Measurements from ENCODE around the gene PHACTR2.
A peak's percentile ranks its signal among the peaks of the same experiment; 100 is the strongest.

PHACTR2 gene

DNA sequence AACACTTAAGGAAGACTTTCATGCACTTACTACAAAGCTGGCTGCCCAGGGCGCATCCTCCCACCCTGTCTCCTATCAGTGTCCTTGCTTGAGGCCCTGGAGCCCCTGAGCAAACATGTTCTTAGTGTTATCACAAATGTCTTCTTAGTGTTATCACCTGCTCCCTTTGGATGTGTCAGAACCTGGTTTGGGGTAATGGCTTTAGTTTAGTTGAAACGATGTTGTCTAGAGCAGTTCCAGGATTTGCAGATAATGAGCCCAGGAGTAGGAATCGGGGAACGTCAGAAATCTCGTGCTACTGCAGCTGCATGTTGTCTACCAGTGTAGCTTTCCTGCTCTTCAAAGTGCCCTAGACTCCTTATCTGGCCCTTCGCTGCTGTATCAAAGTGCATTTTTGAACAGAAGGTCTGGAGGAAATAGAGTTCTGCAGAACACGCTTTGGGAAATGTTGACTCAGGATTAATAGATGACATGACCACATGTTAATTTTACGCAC, 69.6 kb downstream of the PHACTR2 start:
- TF ChIP-seq, protein P1, sequence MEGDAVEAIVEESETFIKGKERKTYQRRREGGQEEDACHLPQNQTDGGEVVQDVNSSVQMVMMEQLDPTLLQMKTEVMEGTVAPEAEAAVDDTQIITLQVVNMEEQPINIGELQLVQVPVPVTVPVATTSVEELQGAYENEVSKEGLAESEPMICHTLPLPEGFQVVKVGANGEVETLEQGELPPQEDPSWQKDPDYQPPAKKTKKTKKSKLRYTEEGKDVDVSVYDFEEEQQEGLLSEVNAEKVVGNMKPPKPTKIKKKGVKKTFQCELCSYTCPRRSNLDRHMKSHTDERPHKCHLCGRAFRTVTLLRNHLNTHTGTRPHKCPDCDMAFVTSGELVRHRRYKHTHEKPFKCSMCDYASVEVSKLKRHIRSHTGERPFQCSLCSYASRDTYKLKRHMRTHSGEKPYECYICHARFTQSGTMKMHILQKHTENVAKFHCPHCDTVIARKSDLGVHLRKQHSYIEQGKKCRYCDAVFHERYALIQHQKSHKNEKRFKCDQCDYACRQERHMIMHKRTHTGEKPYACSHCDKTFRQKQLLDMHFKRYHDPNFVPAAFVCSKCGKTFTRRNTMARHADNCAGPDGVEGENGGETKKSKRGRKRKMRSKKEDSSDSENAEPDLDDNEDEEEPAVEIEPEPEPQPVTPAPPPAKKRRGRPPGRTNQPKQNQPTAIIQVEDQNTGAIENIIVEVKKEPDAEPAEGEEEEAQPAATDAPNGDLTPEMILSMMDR (IDR thresholded peaks at IDR 0.05): no peak
- Mint-ChIP-seq H3K27ac (no peak overlapping the region), H3K36me3 (ENCODE audit: low read depth) (no peaks in the 10 kb centered on the region), H3K4me3 (no peak overlapping the region), H3K9me3 (no peaks in the 10 kb centered on the region), H3K4me1 (peaks cover 77% of the 10 kb centered on the region), H3K27me3 (ENCODE audit: low read depth, poor library complexity) (no peaks in the 10 kb centered on the region)
- no peak for DNase-seq

DNA sequence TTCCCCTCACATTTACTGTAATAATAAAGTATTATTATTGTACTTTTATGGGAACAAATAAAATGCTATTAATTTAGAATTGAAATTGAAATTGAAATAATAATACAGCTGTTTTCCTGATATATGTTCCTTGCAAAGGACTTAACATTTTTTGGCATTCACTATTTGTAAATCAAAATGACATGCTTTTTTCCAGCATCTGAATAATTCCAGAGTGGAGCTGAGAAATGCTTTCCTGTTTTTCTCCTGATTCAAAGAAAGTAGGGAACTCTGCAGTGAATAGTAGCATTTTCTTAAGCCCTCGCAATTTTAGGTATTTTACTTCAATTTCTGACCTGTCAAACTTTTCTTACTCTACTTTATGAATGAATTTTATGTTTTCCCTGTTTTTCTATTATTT, 72.1 kb downstream of the PHACTR2 start:
- H3K9me3 Mint-ChIP-seq: no peaks in the 10 kb centered on the region
- H3K27me3 Mint-ChIP-seq (ENCODE audit: low read depth, poor library complexity): no peaks in the 10 kb centered on the region
- H3K4me3 Mint-ChIP-seq: no peak overlapping the region
- no peak overlapping the region for H3K27ac Mint-ChIP-seq
- no peaks in the 10 kb centered on the region for H3K36me3 Mint-ChIP-seq (ENCODE audit: low read depth)
- peaks cover 55% of the 10 kb centered on the region for H3K4me1 Mint-ChIP-seq
- TF ChIP-seq, protein P1 (IDR thresholded peaks at IDR 0.05): no peak
- no peak for DNase-seq

DNA sequence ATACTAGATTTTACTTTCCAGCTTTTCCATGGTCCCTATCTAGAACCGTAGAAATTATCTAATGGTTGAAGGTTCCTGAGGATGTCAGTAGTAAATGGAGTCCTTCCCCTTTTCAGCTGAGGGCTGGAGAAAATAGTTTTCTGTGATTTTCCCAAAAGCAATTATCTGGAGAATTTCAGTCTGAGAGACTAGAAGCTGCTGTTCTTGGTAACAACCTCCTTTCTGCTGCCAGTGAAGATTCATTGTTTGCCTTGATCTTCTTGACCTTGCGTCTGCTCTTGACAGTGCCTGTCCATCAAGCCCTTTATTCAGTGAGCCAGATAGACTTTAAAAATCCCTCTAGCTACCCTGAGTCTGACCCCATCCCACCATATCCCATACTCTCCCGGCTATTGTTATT, 73.1 kb downstream of the PHACTR2 start:
- TF ChIP-seq, protein P1 (IDR thresholded peaks at IDR 0.05): no peak
- DNase-seq: peak; percentile 22
- Mint-ChIP-seq H3K36me3 (ENCODE audit: low read depth) (peaks cover 8% of the 10 kb centered on the region), H3K4me1 (peaks cover 46% of the 10 kb centered on the region), H3K9me3 (no peaks in the 10 kb centered on the region), H3K27ac (peak overlapping the region; percentile 85), H3K27me3 (ENCODE audit: low read depth, poor library complexity) (no peaks in the 10 kb centered on the region), H3K4me3 (no peak overlapping the region)

DNA sequence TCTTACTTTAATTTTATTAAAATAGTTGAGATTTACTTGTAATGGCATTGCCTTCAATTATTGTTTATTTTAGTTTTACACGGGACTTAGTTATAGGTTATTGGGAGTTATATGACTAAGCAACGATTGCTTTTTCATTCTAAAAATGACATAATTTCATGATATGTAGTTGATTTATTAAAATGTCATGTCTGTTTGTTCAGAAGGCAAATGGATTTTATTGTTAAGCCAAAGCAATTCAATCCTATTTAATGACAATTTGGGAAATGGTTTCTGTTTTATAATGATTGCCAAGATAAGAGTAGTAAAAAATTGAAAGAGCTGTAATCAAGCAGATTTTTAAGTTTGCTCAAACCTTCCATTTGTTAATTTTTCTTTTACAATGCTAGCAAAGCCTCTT, 74.7 kb downstream of the PHACTR2 start:
- TF ChIP-seq, protein P1 (IDR thresholded peaks at IDR 0.05): no peak
- Mint-ChIP-seq H3K9me3 (no peaks in the 10 kb centered on the region), H3K27ac (no peak overlapping the region), H3K36me3 (ENCODE audit: low read depth) (peaks cover 17% of the 10 kb centered on the region), H3K27me3 (ENCODE audit: low read depth, poor library complexity) (peaks cover 3% of the 10 kb centered on the region), H3K4me1 (peaks cover 30% of the 10 kb centered on the region), H3K4me3 (no peak overlapping the region)
- no peak for DNase-seq

DNA sequence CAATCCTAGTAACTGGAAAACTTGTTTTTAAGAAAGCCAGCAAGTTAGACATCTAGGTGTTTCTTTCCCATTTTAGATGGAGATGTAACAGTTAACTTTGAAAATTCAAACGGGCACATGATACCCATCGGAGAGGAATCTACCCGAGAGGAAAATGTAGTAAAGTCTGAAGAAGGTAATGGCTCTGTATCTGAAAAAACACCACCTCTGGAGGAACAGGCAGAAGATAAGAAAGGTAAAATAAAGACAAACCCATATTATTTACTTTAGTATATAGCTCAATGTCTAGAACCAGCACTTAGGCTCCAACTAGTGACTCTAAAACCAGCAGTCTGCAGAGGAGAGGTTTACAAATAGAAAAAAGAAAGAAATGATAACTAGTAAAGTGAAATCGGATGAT, 75.9 kb downstream of the PHACTR2 start:
- Mint-ChIP-seq H3K4me3 (no peak overlapping the region), H3K36me3 (ENCODE audit: low read depth) (peaks cover 17% of the 10 kb centered on the region), H3K27ac (no peak overlapping the region), H3K27me3 (ENCODE audit: low read depth, poor library complexity) (peaks cover 3% of the 10 kb centered on the region), H3K4me1 (peaks cover 24% of the 10 kb centered on the region), H3K9me3 (no peaks in the 10 kb centered on the region)
- no peak for DNase-seq
- TF ChIP-seq, protein P1 (IDR thresholded peaks at IDR 0.05): no peak

DNA sequence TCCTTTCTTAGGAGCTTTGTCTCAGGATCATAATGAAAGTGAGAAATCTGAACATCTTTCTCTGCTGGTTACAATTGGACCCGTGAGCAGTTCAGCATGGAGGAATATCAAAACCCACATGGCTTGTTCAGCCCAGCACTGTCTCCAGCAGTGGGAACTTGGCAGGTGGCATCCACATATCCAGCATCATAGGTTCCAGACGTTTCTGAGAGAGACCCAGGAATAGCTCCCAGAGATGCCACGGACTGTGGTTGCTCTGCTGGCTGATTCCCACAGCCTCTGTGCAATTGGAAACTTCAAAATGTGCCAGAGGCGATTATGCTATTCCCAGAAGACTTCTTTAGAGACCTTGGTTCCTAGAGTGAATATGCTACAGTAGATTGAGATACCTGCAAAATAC, 76.4 kb downstream of the PHACTR2 start:
- Mint-ChIP-seq H3K27me3 (ENCODE audit: low read depth, poor library complexity) (peaks cover 3% of the 10 kb centered on the region), H3K4me1 (peaks cover 22% of the 10 kb centered on the region), H3K27ac (no peak overlapping the region), H3K9me3 (no peaks in the 10 kb centered on the region), H3K36me3 (ENCODE audit: low read depth) (peaks cover 17% of the 10 kb centered on the region), H3K4me3 (no peak overlapping the region)
- TF ChIP-seq, protein P1 (IDR thresholded peaks at IDR 0.05): no peak
- DNase-seq: no peak

Measured in nephron progenitor cell (in vitro differentiated cells).